IPS-18c (cell line): ENCODE data around the gene NCKAP5.

ENCODE experiments used
- H3K4me3 ChIP-seq: 2 replicates; pipeline ENCODE4 v1.7.0; 2013; ENCODE audit warnings: low read depth, mild to moderate bottlenecking, low read length, moderate library complexity; ENCODE audit not compliant: insufficient read depth
- H3K9me3 ChIP-seq: one replicate; pipeline ENCODE4 v1.6.1; 2013; ENCODE audit warnings: mild to moderate bottlenecking, low read length, moderate library complexity; ENCODE audit not compliant: control insufficient read depth, insufficient read depth

The NCKAP5 gene

GRCh38 chr2:133078667-133079411 is 489.4 kb downstream of the NCKAP5 start:
- Histone ChIP-seq H3K9me3 (no peaks in the 10 kb centered on the region), H3K4me3 (no peak overlapping the region)

- Histone ChIP-seq H3K4me3 (no peak overlapping the region), H3K9me3 (no peaks in the 10 kb centered on the region)
Observed at GRCh38 chr2:133077269-133077822, 490.9 kb downstream of the NCKAP5 start.

DNA sequence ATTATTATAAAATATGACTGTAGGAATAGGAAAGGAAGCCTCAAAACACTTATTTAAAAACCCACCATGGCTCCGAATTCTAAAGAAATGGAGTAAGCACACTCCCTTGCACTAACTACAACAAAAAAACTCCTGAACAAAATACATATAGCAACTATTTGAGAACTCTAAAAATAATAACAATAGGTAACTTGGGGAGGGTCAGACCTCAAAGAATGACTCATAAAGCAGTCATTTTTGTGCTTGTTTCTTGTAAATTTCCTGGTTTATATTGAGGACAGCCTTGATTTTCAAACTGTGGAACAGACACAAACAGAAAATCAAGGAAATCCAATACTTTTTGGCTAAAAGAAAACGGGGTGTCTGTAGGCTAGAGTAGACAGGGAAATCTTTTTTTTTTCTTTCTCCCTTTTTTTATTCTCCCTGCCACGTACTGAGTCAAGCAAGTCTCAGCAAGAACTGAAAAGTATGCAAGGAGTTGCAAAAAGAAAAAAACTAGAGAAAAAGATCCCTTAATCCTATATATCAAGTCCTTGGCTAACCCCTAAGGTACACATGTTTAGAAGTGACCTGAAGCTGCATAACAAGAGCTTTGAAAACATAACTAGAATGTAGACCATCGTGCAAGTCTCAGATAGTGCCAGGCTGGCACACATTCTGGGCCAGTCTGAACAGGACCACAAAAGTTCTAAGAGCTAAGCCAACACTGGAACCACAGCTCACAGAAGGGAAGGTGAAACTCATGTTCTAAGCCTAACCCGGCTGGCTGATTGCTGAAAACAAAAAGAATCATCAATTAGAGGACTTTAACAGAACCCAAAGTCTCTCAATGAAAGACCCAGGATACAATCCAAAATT is 495.2 kb downstream of the NCKAP5 start:
- Histone ChIP-seq H3K9me3 (no peaks in the 10 kb centered on the region), H3K4me3 (no peak overlapping the region)

GRCh38 chr2:133063775-133064174 is 504.5 kb downstream of the NCKAP5 start:
- no peaks in the 10 kb centered on the region for H3K9me3 ChIP-seq
- H3K4me3 ChIP-seq = no peak overlapping the region

DNA sequence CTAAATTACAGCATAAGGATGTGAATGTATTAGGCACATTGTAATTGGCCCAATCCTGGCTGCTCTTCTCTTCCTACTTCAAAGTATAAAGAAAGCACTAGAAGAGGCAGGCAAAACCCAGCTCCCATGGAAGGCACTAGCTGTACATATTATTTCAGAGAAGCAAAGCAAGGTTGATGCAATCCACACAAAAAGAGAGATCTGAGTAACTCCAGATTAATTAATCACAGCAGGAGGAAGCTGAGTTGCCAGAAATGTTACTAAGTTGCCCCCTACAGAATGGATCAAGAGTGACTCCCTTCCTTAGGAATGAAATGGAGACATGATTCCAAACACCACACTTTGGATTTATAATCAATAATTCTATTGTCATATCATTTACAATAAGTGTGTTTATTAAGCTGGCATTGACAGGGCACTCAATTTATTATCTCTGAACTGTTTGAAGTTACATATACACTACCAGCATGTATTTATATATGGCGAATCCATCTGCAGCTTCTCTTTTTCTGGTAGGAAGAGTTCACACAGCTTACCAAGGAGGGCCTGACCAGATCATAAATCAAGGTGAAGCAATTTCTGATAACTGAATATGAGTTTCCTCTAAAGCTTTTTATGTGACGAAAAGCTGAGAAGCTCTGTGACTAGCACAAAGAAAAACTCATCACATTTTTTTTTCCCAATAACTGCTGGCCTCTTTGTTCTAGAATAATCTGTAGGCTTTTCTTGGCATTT is 505.2 kb downstream of the NCKAP5 start:
- Histone ChIP-seq H3K4me3 (no peak overlapping the region), H3K9me3 (no peaks in the 10 kb centered on the region)

DNA sequence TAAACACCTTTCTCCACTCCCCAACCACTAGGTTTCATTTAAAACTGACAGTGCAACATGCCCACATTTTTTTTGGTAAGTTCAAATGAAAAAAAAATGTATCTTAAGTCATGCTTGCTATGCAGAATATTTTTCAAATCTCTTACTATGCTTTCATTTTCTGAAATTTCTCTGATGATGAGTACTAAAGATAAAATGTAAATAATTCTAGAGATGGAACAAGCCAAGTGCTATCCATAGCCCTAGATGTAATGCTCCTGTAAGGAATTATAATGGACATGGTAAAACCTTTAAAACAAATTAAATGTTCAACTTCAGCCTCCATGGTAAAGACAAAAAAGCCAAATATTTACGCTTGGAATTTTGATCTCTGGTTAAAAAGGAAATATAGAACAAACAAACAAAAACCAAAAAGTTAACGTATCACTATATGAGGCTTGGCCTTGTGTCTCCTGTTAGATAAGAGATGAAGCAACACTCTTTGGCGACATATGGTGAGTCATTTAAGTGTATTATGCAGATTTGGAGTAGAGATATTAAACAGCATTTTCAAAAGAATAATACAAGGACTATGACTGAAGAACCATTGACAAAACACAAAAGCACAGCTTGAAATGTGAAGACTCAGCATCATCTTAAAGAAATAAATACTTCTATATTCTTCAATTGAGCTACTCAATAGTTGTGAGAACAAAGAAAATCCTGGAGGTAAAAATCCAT is 506.2 kb downstream of the NCKAP5 start:
- Histone ChIP-seq H3K9me3 (no peaks in the 10 kb centered on the region), H3K4me3 (no peak overlapping the region)

DNA sequence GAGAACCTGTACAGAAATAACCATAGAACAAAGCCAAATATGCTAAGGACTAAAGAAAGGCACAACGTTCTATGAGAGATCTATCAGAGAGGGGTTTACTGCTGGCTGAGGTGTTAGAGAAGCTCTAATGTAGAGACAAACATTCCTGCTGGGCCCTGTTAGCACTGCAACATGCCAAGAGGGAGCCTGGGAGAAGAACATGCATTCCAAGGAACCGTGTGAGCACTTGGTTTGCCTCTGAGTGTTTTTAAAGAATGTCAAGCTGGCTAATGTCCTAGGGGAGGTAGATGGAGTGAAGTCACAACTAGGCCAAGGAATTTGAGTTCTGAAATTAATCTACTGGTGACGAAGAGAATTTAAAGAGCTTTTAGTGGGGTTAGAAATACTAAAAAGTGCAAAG is 514.0 kb downstream of the NCKAP5 start:
- Histone ChIP-seq H3K4me3 (no peak overlapping the region), H3K9me3 (no peaks in the 10 kb centered on the region)

GRCh38 chr2:133053541-133053940 is 514.7 kb downstream of the NCKAP5 start:
- Histone ChIP-seq H3K9me3 (no peaks in the 10 kb centered on the region), H3K4me3 (no peak overlapping the region)

GRCh38 chr2:133045787-133046186 is 522.5 kb downstream of the NCKAP5 start:
- Histone ChIP-seq H3K9me3 (no peaks in the 10 kb centered on the region), H3K4me3 (no peak overlapping the region)

- Histone ChIP-seq H3K4me3 (no peak overlapping the region), H3K9me3 (no peaks in the 10 kb centered on the region)
Observed at GRCh38 chr2:133044556-133044955, 523.7 kb downstream of the NCKAP5 start.

DNA sequence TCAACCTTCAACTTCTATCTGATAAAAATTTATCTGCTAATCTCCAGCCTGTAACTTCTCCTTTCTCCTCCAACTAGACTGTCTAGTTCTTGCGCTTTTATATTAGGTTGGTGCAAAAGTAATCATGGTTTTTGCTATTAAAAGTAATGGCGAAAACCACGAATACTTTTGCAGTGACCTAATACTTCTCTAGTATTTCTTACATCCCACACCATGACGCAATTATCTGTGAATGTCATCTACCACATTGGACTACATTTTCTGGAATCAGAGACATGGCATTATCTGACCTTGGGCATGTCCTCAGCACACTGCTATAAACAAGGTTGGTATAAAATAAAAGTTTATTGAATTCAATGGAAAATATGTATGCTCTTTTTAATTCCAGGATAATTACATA is 528.1 kb downstream of the NCKAP5 start:
- H3K4me3 ChIP-seq = no peak overlapping the region
- H3K9me3 ChIP-seq = no peaks in the 10 kb centered on the region

DNA sequence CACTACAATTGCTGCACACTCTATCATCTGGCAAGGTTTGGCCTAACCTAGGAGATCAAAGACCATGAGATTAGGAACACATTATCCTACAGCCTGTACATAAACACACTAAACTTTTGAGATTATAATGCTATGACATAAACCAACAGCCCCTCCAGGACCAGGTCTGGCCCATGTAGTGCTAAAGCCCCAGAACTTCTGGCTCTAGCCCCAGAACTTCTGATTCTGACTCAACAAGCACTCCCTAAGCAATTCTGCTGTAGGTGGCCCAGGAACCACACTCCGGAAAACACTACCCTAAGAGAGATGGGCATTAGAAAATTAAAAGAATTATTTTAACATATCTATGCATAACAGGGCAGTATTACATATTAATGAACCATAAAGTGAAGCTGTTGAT is 528.7 kb downstream of the NCKAP5 start:
- Histone ChIP-seq H3K4me3 (no peak overlapping the region), H3K9me3 (no peaks in the 10 kb centered on the region)

DNA sequence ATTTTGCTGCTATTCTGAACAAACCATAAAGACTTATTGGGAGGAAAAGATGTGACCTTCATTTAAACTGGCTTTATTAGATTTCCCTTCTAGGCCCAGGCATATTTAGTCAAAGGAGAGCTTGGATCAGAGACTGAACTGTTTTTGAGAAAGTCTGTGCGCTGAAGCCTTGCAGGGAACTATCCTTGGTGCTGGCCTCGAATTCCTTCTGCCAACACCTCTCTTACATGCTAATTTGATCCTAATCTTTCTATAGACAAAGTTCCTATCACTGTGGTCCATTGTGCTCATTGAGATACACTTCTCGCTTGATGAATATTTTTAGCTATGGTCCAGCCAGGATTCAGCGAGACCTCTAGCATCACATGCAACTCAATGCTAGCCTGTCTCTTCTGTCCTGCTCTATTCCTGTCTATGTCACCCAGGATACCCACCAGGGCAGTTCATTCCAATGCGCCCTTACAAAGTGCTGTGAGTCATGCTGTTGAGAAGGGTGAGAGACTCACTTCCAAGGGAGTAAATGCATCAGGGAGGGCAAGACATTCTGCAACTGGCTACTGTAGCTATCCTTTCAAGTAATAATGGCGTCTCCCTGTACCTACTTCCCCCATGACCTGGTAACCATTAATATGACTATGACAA is 541.6 kb downstream of the NCKAP5 start:
- Histone ChIP-seq H3K9me3 (no peaks in the 10 kb centered on the region), H3K4me3 (no peak overlapping the region)

DNA sequence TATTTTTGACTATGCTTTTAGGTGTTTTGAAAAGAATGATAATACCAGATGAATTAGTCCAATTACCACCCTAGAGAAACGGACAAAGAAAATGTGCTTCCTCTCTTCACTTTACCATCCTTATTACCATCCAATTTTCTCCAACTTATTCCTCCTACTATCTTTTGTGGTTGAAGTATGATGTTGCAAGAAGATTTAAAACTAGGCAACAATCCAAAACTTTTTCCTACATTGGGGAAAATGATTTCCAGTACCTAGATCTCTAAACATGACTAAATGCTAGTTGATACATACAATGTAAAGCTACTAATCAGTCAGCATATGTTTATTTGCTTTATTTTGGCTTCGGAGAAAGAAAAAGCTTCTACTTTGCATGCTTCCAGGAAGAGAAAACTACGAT is 543.3 kb downstream of the NCKAP5 start:
- no peak overlapping the region for H3K4me3 ChIP-seq
- H3K9me3 ChIP-seq = no peaks in the 10 kb centered on the region

DNA sequence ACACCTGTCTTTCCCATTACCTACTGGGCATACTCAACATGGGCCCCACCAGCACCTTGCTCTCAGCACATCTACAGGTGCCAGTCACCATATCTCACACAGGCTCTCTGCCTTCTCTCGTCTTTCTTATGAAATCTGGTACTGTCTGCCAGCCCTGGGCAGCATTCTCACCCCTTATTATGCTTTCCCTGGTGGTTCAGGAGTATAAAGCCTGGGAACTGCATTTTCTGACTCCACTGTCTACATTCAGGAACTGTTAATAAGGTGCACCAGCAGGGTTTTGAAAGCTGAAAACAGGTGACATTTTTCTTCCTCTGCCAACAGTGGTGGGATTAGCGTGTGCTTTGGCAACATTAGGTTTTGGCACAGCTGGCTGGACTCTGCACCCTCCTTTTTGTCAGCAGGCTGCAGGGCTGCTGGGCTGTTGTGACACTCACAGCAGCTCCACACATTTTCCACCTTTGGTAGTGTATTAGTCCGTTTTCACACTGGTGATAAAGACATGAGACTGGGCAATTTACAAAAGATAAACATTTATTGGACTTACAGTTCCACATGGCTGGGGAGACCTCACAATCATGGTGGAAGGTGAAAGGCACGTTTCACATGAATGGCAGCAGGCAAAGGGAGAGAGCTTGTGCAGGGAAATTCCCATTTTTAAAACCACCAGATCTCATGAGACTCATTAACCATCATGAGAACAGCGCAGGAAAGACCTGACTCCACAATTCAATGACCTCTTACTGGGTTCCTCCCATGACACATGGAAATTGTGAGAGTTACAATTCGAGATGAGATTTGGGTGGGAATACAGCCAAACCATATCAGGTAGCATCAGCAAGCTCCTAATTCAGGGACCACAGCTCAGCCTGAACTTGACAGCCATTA is 555.2 kb downstream of the NCKAP5 start:
- no peaks in the 10 kb centered on the region for H3K9me3 ChIP-seq
- H3K4me3 ChIP-seq = no peak overlapping the region

- peaks cover 7% of the 10 kb centered on the region for H3K9me3 ChIP-seq
- no peak overlapping the region for H3K4me3 ChIP-seq
Observed at GRCh38 chr2:133004623-133005022, 563.6 kb downstream of the NCKAP5 start.
